Neural cell (in vitro differentiated cells): ENCODE data around the gene ADIPOQ.
"Not testable (repeated sequence)": the region's sequence is repeated elsewhere in the genome, so short reads cannot be mapped to it uniquely, and the experiment has no call there.

ENCODE experiments used
- CTCF ChIP-seq: fragments of 450-650 bp; IDR thresholded peaks from 2 replicates; pipeline ENCODE4 v1.5.1; 2014; ENCODE audit warnings: antibody characterized with exemption, mild to moderate bottlenecking, moderate library complexity; ENCODE audit not compliant: poor library complexity, severe bottlenecking
- EP300 ChIP-seq: fragments of 450-650 bp; conservative IDR thresholded peaks from 2 replicates; pipeline ENCODE4 v1.6.1; 2014; ENCODE audit warnings: antibody characterized with exemption, mild to moderate bottlenecking, moderate library complexity; ENCODE audit not compliant: poor library complexity, severe bottlenecking
- EZH2 ChIP-seq: fragments of 200-600, 300-800 bp; shearing (Covaris generic), sonication (generic); IDR thresholded peaks from 2 replicates; pipeline ENCODE4 v1.6.1; 2014; ENCODE audit warnings: antibody characterized with exemption, low read length, borderline replicate concordance, mild to moderate bottlenecking; ENCODE audit not compliant: insufficient read depth, poor library complexity, severe bottlenecking
- SMC3 ChIP-seq: fragments of 450-650 bp; conservative IDR thresholded peaks from 2 replicates; pipeline ENCODE4 v1.6.1; 2014; ENCODE audit warnings: antibody characterized with exemption, mild to moderate bottlenecking, moderate library complexity; ENCODE audit not compliant: poor library complexity

GRCh38 chr3:186884868-186885267 lies 42.4 kb downstream of the ADIPOQ start:
- not testable (repeated sequence) for TF ChIP-seq CTCF, EZH2, EP300, SMC3
